IPS-18a (cell line): ENCODE results near the gene CAMK2G.
A peak's percentile ranks its signal among the peaks of the same experiment; 100 is the strongest.

Experiments used
- H3K27ac ChIP-seq: one replicate; pipeline ENCODE4 v1.5.1; 2013; ENCODE audit warnings: low read length
- H3K27me3 ChIP-seq: one replicate; pipeline ENCODE4 v1.6.1; 2013; ENCODE audit warnings: mild to moderate bottlenecking, low read length; ENCODE audit not compliant: control insufficient read depth, insufficient read depth
- H3K36me3 ChIP-seq: one replicate; pipeline ENCODE4 v1.6.1; 2013; ENCODE audit warnings: low read depth, low read length; ENCODE audit not compliant: control insufficient read depth
- H3K4me1 ChIP-seq: one replicate; pipeline ENCODE4 v1.6.1; 2013; ENCODE audit warnings: low read depth, low read length; ENCODE audit not compliant: control insufficient read depth
- H3K4me3 ChIP-seq: one replicate; pipeline ENCODE4 v1.5.1; 2013; ENCODE audit warnings: low read length
- H3K9ac ChIP-seq: one replicate; pipeline ENCODE4 v1.6.1; 2013; ENCODE audit warnings: mild to moderate bottlenecking, low read length, moderate library complexity
- H3K9me3 ChIP-seq: one replicate; pipeline ENCODE4 v1.6.1; 2013; ENCODE audit warnings: low read depth, low read length; ENCODE audit not compliant: control insufficient read depth

Gene CAMK2G

DNA sequence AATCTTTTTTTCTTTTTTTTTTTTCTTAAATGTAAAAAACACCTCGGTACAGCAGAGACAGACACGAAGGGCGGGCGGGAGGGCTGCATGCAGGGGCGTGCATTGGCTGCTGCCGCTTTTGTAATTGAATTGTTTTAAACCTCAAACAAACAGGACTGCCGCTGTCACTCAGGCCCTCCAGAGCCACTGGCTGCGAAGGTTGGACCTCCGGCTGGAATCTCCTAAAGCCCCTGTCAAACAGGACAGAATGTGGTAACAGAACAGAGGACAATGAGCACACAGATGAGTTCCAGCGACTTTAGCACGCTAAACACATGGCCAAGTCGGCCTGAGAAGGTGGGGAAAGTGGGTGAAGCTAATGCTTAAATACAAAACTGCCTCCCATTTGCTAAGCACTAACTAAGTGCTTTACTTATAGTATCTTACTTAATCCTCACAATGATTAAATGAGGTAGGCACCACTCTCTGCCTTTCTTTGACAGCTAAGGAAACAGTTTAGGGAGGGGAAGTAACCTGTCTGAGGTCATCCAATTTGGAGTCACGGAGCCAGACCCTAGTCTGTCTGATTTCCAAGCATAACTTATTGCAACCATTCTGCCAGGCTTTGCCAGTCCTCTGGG is 60.0 kb downstream of the CAMK2G start:
- no peak overlapping the region for H3K9ac ChIP-seq
- H3K27me3 ChIP-seq: peaks cover 4% of the 10 kb centered on the region
- H3K36me3 ChIP-seq: peaks cover 3% of the 10 kb centered on the region
- H3K4me1 ChIP-seq: peaks cover 5% of the 10 kb centered on the region
- no peaks in the 10 kb centered on the region for H3K9me3 ChIP-seq
- H3K4me3 ChIP-seq: no peak overlapping the region
- no peak overlapping the region for H3K27ac ChIP-seq

GRCh38 chr10:73813333-73813732 is 61.0 kb downstream of the CAMK2G start:
- peaks cover 4% of the 10 kb centered on the region for H3K27me3 ChIP-seq
- H3K9me3 ChIP-seq: no peaks in the 10 kb centered on the region
- peaks cover 4% of the 10 kb centered on the region for H3K36me3 ChIP-seq
- H3K4me1 ChIP-seq: peaks cover 5% of the 10 kb centered on the region
- no peak overlapping the region for H3K4me3 ChIP-seq
- no peak overlapping the region for H3K27ac ChIP-seq
- H3K9ac ChIP-seq: no peak overlapping the region

GRCh38 chr10:73812657-73813056 is 61.7 kb downstream of the CAMK2G start:
- H3K9ac ChIP-seq: no peak overlapping the region
- H3K9me3 ChIP-seq: no peaks in the 10 kb centered on the region
- peaks cover 5% of the 10 kb centered on the region for H3K4me1 ChIP-seq
- peaks cover 10% of the 10 kb centered on the region for H3K36me3 ChIP-seq
- peaks cover 4% of the 10 kb centered on the region for H3K27me3 ChIP-seq
- H3K4me3 ChIP-seq: no peak overlapping the region
- no peak overlapping the region for H3K27ac ChIP-seq

DNA sequence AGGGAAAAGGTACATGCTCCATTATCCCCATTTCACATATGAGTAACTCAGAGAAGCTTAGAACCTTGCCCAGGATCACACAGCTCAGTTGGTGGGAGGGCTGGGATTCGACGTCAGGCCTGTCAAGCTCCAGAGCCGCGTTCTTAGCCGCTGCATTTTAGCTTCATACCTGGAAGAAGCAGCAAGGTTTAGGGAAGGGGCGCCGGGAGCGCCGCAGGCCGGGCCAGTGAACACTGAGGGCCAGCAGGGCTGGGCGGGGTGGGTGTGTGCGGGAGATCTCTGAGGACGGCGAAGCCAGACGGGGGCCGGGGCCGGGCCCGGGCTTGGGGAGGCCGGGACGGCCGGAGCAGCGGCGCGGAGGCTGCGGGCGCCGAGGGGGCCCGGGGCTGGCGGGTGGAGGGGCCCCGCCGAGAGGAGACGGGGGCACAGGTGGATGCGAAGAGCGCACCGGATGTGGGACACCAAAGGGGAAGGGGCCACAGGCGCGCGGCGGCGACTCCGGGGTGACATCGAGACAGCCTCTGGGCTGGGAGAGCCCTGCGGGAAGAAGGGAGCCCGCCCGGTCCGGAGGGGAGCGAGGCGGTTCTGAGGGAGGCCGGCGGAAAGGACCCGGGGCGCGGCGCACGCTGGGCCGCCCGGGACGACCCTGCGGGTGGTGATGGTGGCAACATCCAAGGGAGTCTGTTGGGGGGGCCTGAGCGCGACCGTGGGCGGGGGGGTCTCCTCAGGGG is 63.5 kb downstream of the CAMK2G start:
- no peak overlapping the region for H3K27ac ChIP-seq
- H3K27me3 ChIP-seq: peaks cover 4% of the 10 kb centered on the region
- H3K4me3 ChIP-seq: peak overlapping the region; percentile 65
- H3K36me3 ChIP-seq: peaks cover 26% of the 10 kb centered on the region
- H3K4me1 ChIP-seq: peaks cover 5% of the 10 kb centered on the region
- no peaks in the 10 kb centered on the region for H3K9me3 ChIP-seq
- H3K9ac ChIP-seq: peak overlapping the region; percentile 61

GRCh38 chr10:73810358-73810734 is 64.0 kb downstream of the CAMK2G start:
- H3K27ac ChIP-seq: no peak overlapping the region
- peaks cover 4% of the 10 kb centered on the region for H3K27me3 ChIP-seq
- peaks cover 5% of the 10 kb centered on the region for H3K4me1 ChIP-seq
- peak overlapping the region; percentile 61 for H3K9ac ChIP-seq
- H3K4me3 ChIP-seq: peak overlapping the region; percentile 65
- H3K36me3 ChIP-seq: peaks cover 31% of the 10 kb centered on the region
- H3K9me3 ChIP-seq: no peaks in the 10 kb centered on the region

DNA sequence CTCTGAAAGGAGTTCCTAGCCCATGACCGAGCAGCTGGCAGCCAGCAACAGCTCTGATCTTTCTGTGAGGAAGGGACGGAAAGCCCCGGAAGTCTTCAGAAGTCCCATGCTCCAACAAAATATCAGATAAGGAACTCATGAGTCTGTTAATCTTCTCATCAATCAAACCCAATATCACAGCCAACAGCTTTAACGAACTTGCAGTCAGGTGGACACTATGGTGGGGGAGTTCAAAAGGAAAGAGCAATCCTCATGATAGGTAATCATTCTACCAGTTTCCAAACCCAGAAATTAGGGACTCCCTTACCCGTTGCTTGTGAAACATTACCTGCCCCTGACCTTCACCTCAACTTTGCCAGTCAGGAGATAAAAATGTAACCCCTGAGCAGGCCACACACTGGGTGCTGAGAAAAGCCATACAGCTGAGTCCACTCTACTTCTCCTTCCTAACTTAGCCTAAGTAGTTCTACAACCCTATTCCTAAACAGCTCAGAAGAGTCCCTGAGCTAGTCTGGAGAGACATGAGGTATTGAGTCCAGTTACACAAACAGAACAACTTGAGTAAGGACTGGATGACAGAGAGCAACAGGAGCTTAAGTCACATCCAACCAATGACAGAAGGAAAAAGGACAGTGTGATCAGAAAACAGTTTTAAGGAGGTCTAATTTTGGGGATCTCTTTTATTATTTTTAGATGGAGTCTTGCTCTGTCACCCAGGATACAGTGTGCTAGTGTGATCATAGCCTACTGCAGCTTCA is 65.1 kb downstream of the CAMK2G start:
- no peak overlapping the region for H3K4me3 ChIP-seq
- peaks cover 4% of the 10 kb centered on the region for H3K27me3 ChIP-seq
- peaks cover 5% of the 10 kb centered on the region for H3K4me1 ChIP-seq
- no peak overlapping the region for H3K27ac ChIP-seq
- peaks cover 29% of the 10 kb centered on the region for H3K36me3 ChIP-seq
- H3K9me3 ChIP-seq: no peaks in the 10 kb centered on the region
- no peak overlapping the region for H3K9ac ChIP-seq

GRCh38 chr10:73808021-73808815 is 66.1 kb downstream of the CAMK2G start:
- Histone ChIP-seq H3K4me3 (no peak overlapping the region), H3K9me3 (no peaks in the 10 kb centered on the region), H3K36me3 (peaks cover 38% of the 10 kb centered on the region), H3K4me1 (peaks cover 5% of the 10 kb centered on the region), H3K9ac (no peak overlapping the region), H3K27ac (no peak overlapping the region), H3K27me3 (peaks cover 4% of the 10 kb centered on the region)

GRCh38 chr10:73807471-73807870 is 66.9 kb downstream of the CAMK2G start:
- H3K27ac ChIP-seq: no peak overlapping the region
- H3K9ac ChIP-seq: no peak overlapping the region
- H3K4me1 ChIP-seq: peaks cover 1% of the 10 kb centered on the region
- no peaks in the 10 kb centered on the region for H3K9me3 ChIP-seq
- peaks cover 4% of the 10 kb centered on the region for H3K27me3 ChIP-seq
- H3K36me3 ChIP-seq: peaks cover 45% of the 10 kb centered on the region
- H3K4me3 ChIP-seq: no peak overlapping the region

DNA sequence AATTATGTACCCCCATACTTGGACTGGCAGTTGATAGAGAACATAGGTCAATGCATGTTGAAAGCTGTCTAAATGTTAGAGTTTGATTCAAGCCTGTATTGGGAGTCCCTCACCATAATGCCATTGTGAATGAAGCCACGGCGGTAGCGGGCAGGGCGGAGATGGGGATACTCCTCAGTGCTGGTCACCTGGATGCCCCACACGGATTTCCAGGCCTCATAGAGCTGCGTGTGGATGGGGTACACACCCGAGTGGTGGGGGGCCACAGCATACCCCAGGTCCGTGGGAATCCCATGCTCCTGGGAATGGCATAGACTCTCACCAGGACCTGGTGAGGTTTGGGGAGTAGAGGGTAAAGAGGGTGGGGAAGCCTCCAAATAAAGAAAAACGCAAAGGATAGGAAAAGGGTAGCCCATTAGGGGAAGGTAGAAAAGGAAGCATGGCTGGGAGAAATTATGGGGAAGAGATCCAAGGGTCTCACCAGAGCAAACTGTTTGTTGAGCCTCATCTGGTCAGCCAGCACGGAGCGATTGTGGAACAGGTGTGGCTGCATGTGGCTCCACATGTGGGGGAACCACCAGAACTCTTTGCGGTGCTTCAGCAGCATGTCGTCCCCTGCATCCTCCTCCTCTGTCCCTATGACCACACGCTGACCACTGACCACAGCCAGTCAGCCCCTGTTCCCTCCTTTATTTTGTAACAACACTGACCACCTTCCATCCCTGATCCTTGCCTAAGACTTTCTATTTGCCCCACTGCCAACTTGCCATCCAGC is 68.0 kb downstream of the CAMK2G start:
- Histone ChIP-seq H3K9ac (no peak overlapping the region), H3K4me3 (no peak overlapping the region), H3K4me1 (no peaks in the 10 kb centered on the region), H3K27me3 (peaks cover 4% of the 10 kb centered on the region), H3K36me3 (peaks cover 55% of the 10 kb centered on the region), H3K27ac (no peak overlapping the region), H3K9me3 (no peaks in the 10 kb centered on the region)

GRCh38 chr10:73803680-73804286 is 70.6 kb downstream of the CAMK2G start:
- Histone ChIP-seq H3K36me3 (peaks cover 61% of the 10 kb centered on the region), H3K27me3 (no peaks in the 10 kb centered on the region), H3K4me3 (no peak overlapping the region), H3K27ac (no peak overlapping the region), H3K9me3 (no peaks in the 10 kb centered on the region), H3K4me1 (no peaks in the 10 kb centered on the region), H3K9ac (no peak overlapping the region)
